ENCODE results near the gene CALCOCO1. TPM values are rescaled to one million over a fixed set of nuclear protein-coding genes. Genes with fewer than 3 reads are reported as not detected.

Gene CALCOCO1
- total RNA-seq, 1 experiment from 2014 or later: 27.0 TPM

DNA sequence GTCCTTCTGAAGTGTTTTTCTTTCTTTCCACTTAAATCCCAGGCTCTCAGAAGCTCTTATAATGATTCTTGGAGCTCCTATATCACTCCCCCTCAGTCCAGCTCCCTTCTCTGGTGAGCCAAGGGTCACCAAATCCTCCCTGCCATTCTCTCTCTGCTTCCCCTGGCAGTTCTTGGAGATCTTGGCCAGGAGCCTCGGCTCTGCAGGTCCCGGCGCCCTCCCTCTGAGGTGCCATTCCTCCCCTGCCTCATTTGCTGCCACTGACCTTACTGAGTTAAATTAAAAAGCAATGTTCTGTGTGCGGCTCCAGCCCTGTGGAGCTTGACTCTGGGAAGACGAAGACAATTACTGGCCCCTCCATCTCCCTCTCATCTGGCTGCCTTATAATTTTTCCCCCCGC is 17.5 kb upstream of the CALCOCO1 start:
- peaks cover 15% of the 10 kb centered on the region for H3K27me3 Mint-ChIP-seq (ENCODE audit: low read depth)
- H3K9me3 Mint-ChIP-seq: no peaks in the 10 kb centered on the region
- no peak overlapping the region for H3K27ac Mint-ChIP-seq
- TF ChIP-seq, protein P1, sequence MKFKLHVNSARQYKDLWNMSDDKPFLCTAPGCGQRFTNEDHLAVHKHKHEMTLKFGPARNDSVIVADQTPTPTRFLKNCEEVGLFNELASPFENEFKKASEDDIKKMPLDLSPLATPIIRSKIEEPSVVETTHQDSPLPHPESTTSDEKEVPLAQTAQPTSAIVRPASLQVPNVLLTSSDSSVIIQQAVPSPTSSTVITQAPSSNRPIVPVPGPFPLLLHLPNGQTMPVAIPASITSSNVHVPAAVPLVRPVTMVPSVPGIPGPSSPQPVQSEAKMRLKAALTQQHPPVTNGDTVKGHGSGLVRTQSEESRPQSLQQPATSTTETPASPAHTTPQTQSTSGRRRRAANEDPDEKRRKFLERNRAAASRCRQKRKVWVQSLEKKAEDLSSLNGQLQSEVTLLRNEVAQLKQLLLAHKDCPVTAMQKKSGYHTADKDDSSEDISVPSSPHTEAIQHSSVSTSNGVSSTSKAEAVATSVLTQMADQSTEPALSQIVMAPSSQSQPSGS (CRISPR knock-in tag; IDR thresholded peaks at IDR 0.05; ENCODE audit: borderline replicate concordance, low read depth): no peak
- TF ChIP-seq ZNF416 (CRISPR knock-in tag; IDR thresholded peaks at IDR 0.05) (no peak), FOXJ3 (CRISPR knock-in tag; IDR thresholded peaks at IDR 0.05; ENCODE audit: borderline replicate concordance) (no peak), ETV6 (CRISPR knock-in tag; IDR thresholded peaks at IDR 0.05) (no peak), NR1H2 (CRISPR knock-in tag; IDR thresholded peaks at IDR 0.05) (no peak), NFYB (CRISPR knock-in tag; conservative IDR thresholded peaks at IDR 0.05; ENCODE audit: low read depth) (no peak), NFATC4 (CRISPR knock-in tag; IDR thresholded peaks at IDR 0.05) (no peak), CREM (CRISPR knock-in tag; IDR thresholded peaks at IDR 0.05) (no peak), ZNF232 (CRISPR knock-in tag; IDR thresholded peaks at IDR 0.05) (no peak), RELA (CRISPR knock-in tag; IDR thresholded peaks at IDR 0.05; ENCODE audit: borderline replicate concordance) (no peak), MYBL2 (CRISPR knock-in tag; IDR thresholded peaks at IDR 0.05) (no peak)
- TF ChIP-seq, protein P2, sequence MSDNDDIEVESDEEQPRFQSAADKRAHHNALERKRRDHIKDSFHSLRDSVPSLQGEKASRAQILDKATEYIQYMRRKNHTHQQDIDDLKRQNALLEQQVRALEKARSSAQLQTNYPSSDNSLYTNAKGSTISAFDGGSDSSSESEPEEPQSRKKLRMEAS (CRISPR knock-in tag; IDR thresholded peaks at IDR 0.05): no peak
- TF ChIP-seq, protein P3, sequence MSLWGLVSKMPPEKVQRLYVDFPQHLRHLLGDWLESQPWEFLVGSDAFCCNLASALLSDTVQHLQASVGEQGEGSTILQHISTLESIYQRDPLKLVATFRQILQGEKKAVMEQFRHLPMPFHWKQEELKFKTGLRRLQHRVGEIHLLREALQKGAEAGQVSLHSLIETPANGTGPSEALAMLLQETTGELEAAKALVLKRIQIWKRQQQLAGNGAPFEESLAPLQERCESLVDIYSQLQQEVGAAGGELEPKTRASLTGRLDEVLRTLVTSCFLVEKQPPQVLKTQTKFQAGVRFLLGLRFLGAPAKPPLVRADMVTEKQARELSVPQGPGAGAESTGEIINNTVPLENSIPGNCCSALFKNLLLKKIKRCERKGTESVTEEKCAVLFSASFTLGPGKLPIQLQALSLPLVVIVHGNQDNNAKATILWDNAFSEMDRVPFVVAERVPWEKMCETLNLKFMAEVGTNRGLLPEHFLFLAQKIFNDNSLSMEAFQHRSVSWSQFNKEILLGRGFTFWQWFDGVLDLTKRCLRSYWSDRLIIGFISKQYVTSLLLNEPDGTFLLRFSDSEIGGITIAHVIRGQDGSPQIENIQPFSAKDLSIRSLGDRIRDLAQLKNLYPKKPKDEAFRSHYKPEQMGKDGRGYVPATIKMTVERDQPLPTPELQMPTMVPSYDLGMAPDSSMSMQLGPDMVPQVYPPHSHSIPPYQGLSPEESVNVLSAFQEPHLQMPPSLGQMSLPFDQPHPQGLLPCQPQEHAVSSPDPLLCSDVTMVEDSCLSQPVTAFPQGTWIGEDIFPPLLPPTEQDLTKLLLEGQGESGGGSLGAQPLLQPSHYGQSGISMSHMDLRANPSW (CRISPR knock-in tag; conservative IDR thresholded peaks at IDR 0.05; ENCODE audit: low read depth): no peak
- POLR2A ChIA-PET: no interaction called here
- CTCF ChIA-PET: interaction anchor here (1.6 to 10.2 kb wide), 10 partner anchors 12 to 646 kb away, joined by 4 to 327 read pairs (median 13); partner anchors contain the start of genes ATP5MC2 and CALCOCO1
- H3K4me3 Mint-ChIP-seq: no peak overlapping the region
- peaks cover 16% of the 10 kb centered on the region for H3K4me1 Mint-ChIP-seq
- ATAC-seq (no peak), DNase-seq (ENCODE audit: low spot score) (no peak)
- no peaks in the 10 kb centered on the region for H3K36me3 Mint-ChIP-seq

DNA sequence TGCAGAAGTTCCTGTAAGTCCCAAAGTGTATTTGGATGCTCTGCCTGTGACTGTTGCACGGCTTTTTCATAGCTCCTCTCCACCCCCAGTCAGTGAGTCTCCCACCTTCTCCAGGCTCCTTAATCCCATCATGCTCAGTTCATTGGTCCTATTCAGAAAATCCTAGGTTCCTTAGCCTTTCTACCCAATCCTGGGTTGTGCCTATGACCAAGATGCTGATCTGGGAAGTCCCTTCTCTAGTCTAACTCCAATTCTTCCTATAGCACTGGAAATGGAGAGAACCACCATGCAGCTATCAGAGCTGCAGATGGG is 16.8 kb upstream of the CALCOCO1 start:
- ATAC-seq: no peak
- Mint-ChIP-seq H3K4me1 (peaks cover 21% of the 10 kb centered on the region), H3K27me3 (ENCODE audit: low read depth) (peaks cover 15% of the 10 kb centered on the region), H3K4me3 (no peak overlapping the region), H3K9me3 (no peaks in the 10 kb centered on the region), H3K27ac (no peak overlapping the region), H3K36me3 (no peaks in the 10 kb centered on the region)
- CTCF ChIA-PET: interaction anchor here (0.9 to 10.2 kb wide), 21 partner anchors 7 to 645 kb away, joined by 3 to 327 read pairs (median 7); partner anchors contain the start of genes ATP5MC2, CALCOCO1 and CISTR
- POLR2A ChIA-PET: interaction anchor here (1.0 kb wide), 1 partner anchor 42 kb away, joined by 3 read pairs; no protein-coding TSS in a partner anchor
- no peak for DNase-seq (ENCODE audit: low spot score)
- TF ChIP-seq, protein P4, sequence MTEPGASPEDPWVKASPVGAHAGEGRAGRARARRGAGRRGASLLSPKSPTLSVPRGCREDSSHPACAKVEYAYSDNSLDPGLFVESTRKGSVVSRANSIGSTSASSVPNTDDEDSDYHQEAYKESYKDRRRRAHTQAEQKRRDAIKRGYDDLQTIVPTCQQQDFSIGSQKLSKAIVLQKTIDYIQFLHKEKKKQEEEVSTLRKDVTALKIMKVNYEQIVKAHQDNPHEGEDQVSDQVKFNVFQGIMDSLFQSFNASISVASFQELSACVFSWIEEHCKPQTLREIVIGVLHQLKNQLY (CRISPR knock-in tag; IDR thresholded peaks at IDR 0.05): no peak
- no peak for TF ChIP-seq ZNF138 (CRISPR knock-in tag; conservative IDR thresholded peaks at IDR 0.05)
- no peak for TF ChIP-seq JAZF1 (CRISPR knock-in tag; IDR thresholded peaks at IDR 0.05)
- no peak for TF ChIP-seq JUN (CRISPR knock-in tag; IDR thresholded peaks at IDR 0.05)
- TF ChIP-seq, protein P5, sequence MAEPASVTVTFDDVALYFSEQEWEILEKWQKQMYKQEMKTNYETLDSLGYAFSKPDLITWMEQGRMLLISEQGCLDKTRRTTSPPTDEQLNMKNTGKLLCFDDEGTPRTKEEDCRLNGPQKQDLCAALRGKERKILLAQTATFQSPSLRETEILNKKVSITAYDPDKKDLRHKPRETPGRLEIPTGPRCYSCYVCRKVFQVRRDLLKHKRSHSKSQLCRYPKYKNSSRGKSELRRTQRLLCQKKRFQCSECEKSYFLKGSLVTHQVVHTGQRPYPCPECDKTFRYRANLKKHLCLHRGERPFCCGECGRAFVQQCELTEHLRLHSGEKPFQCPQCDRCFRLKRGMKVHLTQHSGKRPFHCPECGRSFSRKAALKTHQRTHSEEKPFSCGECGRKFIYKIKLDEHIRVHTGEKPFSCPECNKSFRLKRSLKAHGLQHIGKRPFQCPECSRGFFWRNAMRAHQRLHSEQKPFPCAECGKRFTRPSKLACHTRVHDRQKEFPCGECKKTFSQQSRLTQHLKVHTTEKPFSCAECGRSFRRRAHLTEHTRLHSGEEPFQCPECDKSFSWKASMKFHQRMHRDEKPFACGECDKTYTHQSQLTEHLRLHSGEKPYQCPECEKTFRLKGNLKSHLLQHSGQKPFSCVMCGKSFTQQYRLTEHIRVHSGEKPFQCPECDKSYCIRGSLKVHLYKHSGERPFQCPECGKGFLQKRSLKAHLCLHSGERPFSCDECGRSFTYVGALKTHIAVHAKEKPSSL (CRISPR knock-in tag; conservative IDR thresholded peaks at IDR 0.05): no peak
- TF ChIP-seq RORB (CRISPR knock-in tag; IDR thresholded peaks at IDR 0.05): no peak
- TF ChIP-seq, protein P6, sequence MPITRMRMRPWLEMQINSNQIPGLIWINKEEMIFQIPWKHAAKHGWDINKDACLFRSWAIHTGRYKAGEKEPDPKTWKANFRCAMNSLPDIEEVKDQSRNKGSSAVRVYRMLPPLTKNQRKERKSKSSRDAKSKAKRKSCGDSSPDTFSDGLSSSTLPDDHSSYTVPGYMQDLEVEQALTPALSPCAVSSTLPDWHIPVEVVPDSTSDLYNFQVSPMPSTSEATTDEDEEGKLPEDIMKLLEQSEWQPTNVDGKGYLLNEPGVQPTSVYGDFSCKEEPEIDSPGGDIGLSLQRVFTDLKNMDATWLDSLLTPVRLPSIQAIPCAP (CRISPR knock-in tag; IDR thresholded peaks at IDR 0.05): no peak
- TF ChIP-seq ZNF219 (CRISPR knock-in tag; IDR thresholded peaks at IDR 0.05; ENCODE audit: borderline replicate concordance): no peak
- TF ChIP-seq, protein P7, sequence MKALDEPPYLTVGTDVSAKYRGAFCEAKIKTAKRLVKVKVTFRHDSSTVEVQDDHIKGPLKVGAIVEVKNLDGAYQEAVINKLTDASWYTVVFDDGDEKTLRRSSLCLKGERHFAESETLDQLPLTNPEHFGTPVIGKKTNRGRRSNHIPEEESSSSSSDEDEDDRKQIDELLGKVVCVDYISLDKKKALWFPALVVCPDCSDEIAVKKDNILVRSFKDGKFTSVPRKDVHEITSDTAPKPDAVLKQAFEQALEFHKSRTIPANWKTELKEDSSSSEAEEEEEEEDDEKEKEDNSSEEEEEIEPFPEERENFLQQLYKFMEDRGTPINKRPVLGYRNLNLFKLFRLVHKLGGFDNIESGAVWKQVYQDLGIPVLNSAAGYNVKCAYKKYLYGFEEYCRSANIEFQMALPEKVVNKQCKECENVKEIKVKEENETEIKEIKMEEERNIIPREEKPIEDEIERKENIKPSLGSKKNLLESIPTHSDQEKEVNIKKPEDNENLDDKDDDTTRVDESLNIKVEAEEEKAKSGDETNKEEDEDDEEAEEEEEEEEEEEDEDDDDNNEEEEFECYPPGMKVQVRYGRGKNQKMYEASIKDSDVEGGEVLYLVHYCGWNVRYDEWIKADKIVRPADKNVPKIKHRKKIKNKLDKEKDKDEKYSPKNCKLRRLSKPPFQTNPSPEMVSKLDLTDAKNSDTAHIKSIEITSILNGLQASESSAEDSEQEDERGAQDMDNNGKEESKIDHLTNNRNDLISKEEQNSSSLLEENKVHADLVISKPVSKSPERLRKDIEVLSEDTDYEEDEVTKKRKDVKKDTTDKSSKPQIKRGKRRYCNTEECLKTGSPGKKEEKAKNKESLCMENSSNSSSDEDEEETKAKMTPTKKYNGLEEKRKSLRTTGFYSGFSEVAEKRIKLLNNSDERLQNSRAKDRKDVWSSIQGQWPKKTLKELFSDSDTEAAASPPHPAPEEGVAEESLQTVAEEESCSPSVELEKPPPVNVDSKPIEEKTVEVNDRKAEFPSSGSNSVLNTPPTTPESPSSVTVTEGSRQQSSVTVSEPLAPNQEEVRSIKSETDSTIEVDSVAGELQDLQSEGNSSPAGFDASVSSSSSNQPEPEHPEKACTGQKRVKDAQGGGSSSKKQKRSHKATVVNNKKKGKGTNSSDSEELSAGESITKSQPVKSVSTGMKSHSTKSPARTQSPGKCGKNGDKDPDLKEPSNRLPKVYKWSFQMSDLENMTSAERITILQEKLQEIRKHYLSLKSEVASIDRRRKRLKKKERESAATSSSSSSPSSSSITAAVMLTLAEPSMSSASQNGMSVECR (CRISPR knock-in tag; IDR thresholded peaks at IDR 0.05; ENCODE audit: borderline replicate concordance): no peak

All from WTC11 (cell line).